Measurements from ENCODE around the gene CRIP2. TPM values are rescaled to one million over a fixed set of nuclear protein-coding genes. Genes with fewer than 3 reads are reported as not detected.
A peak's percentile ranks its signal among the peaks of the same experiment; 100 is the strongest.

CRIP2 gene
- total and polyA plus RNA-seq, 2 of the 13 experiments (the other 11 are each of a cell fraction or from before 2014, with no cell fraction given): 31.6 to 37.9 TPM

GRCh38 chr14:105475269-105476096, 862 bp downstream of the CRIP2 start (continued):
- TF ChIP-seq HIC2 (CRISPR knock-in tag; IDR thresholded peaks at IDR 0.05; ENCODE audit: low read depth): 0 out of 2 replicates have a peak, but pooled peaks have one; percentile 18

GRCh38 chr14:105476097-105476830, 1.6 kb downstream of the CRIP2 start:
- DNase-seq (ENCODE audit: low spot score): peak; percentile 57
- CTCF ChIA-PET (ENCODE audit: low intra/inter-chr PET ratio, low total read pairs): no interaction called here
- no TSS peak for BruUV-seq (replicated peaks)
- TF ChIP-seq ARHGAP35 (CRISPR knock-in tag; IDR thresholded peaks at IDR 0.05; ENCODE audit: borderline replicate concordance) (0 out of 2 replicates have a peak, but pooled peaks have one; percentile 70), MBNL3 (CRISPR knock-in tag; conservative IDR thresholded peaks at IDR 0.05) (no peak), ZNF3 (CRISPR knock-in tag; IDR thresholded peaks at IDR 0.05) (no peak), MLLT10 (CRISPR knock-in tag; IDR thresholded peaks at IDR 0.05) (no peak), NONO (IDR thresholded peaks at IDR 0.05) (no peak), NONO (CRISPR knock-in tag; conservative IDR thresholded peaks at IDR 0.05) (no peak; the same call in 1 of the 2 replicates), ZNF281 (CRISPR knock-in tag; IDR thresholded peaks at IDR 0.05; ENCODE audit: borderline replicate concordance) (peak; percentile 88), CSRNP2 (CRISPR knock-in tag; conservative IDR thresholded peaks at IDR 0.05; ENCODE audit: low read depth) (no peak), TRAFD1 (CRISPR knock-in tag; IDR thresholded peaks at IDR 0.05; ENCODE audit: borderline replicate concordance) (no peak)

More at GRCh38 chr14:105476097-105476830, 1.6 kb downstream of the CRIP2 start:
- H3K36me3 ChIP-seq (replicated peaks in 1 of 2; ENCODE audit: control insufficient read depth in 1 of 2, insufficient read depth in 2 of 2, low read length in 2 of 2): no peaks in the 10 kb centered on the region
- H4K20me1 ChIP-seq (ENCODE audit: insufficient read depth, low read length): 0 out of 2 replicates have a peak, but pooled peaks cover 2% of the 10 kb centered on the region
- H3K27ac ChIP-seq (ENCODE audit: extremely low read length, insufficient read depth, low read length): peak overlapping the region; percentile 82
- POLR2A ChIA-PET: interaction anchor here (0.9 to 1.4 kb wide), 4 partner anchors 10 to 175 kb away, joined by 3 to 4 read pairs (median 3); partner anchors contain the start of genes BRF1 and CRIP1
- H3K4me1 ChIP-seq (ENCODE audit: insufficient read depth, low read length): peaks cover 42% of the 10 kb centered on the region
- H3K4me3 ChIP-seq (replicated peaks in 1 of 3; ENCODE audit: insufficient read depth in 1 of 3, low read depth in 2 of 3, low read length in 3 of 3): peak overlapping the region; percentile 71 to 83 (median 81)
- WGBS (ENCODE audit: low lambda C conversion rate): 0% methylated on average over 5 of the region's 21 CpGs
- in situ Hi-C loops (cut with HindIII; ENCODE audit: extremely low pct_ligation_motif_present, low pct_unique_long_range_greater_than_20kb) (no loop called here), intact Hi-C loops (cut with micrococcal nuclease; ENCODE audit: unreplicated experiment) (no loop called here)
- H3K9me3 ChIP-seq (ENCODE audit: low read length): no peaks in the 10 kb centered on the region
- H3K79me2 ChIP-seq (ENCODE audit: insufficient read depth, low read length): no peaks in the 10 kb centered on the region
- peaks cover 0 to 4% of the 10 kb centered on the region in 2 experiments; a peak in 2 of 5 replicates for H3K27me3 ChIP-seq (ENCODE audit: control insufficient read depth in 1 of 2, insufficient read depth in 2 of 2, low read length in 2 of 2)
- ATAC-seq (peak; percentile 53), FAIRE-seq (no peak)
- peak overlapping the region; percentile 99 for H3K4me2 ChIP-seq (ENCODE audit: low read depth, low read length)
- H2AFZ ChIP-seq (ENCODE audit: low read length): no peak overlapping the region
- peak overlapping the region; percentile 78 for H3K9ac ChIP-seq (ENCODE audit: insufficient read depth, low read depth, low read length)

Measured in HepG2 (cell line).